Peyer's patch (tissue), 4 donors: ENCODE data around the gene SSR4.

Experiments used
- POLR2A ChIP-seq, 2 donors: fragments of 450-650 bp; IDR thresholded peaks; one replicate each; pipeline ENCODE4 v1.5.1; 2017; ENCODE audit warnings: antibody characterized with exemption in 2 of 2, mild to moderate bottlenecking in 2 of 2, moderate library complexity in 2 of 2
- TF ChIP-seq, protein P1 (sequence below), 6 experiments: fragments of 450-650 bp in 4 of 6; fragments of 200-600 bp in 2 of 6; sonication (generic) in 1 of 6; IDR thresholded peaks; one replicate each; pipeline ENCODE4 v1.5.1; 2017 to 2019; ENCODE audit warnings: antibody characterized with exemption in 6 of 6, mild to moderate bottlenecking in 3 of 6, moderate library complexity in 1 of 6

DNA sequence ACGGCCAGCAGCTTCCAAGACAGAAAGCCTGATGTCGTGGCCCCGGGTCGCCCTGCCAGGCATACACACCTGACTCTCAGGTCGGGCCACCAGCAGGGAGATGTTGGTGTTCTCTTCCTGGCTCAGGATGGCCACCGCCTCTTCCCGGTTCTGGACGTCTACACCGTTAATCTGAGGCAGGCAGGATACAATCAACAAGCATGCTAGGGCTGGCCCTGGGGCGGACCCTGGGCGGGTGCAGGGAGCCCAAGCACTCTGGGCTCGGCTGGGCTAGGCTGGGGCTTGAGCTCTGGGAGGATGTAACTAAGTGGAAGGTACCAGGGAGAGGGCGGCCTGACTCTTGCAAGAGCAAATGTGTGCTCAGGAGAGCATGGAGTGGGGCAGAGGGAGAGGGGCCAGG, 11.0 kb downstream of the SSR4 start:
- TF ChIP-seq, protein P1, sequence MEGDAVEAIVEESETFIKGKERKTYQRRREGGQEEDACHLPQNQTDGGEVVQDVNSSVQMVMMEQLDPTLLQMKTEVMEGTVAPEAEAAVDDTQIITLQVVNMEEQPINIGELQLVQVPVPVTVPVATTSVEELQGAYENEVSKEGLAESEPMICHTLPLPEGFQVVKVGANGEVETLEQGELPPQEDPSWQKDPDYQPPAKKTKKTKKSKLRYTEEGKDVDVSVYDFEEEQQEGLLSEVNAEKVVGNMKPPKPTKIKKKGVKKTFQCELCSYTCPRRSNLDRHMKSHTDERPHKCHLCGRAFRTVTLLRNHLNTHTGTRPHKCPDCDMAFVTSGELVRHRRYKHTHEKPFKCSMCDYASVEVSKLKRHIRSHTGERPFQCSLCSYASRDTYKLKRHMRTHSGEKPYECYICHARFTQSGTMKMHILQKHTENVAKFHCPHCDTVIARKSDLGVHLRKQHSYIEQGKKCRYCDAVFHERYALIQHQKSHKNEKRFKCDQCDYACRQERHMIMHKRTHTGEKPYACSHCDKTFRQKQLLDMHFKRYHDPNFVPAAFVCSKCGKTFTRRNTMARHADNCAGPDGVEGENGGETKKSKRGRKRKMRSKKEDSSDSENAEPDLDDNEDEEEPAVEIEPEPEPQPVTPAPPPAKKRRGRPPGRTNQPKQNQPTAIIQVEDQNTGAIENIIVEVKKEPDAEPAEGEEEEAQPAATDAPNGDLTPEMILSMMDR (IDR thresholded peaks at IDR 0.05) = no peak
- TF ChIP-seq POLR2A (IDR thresholded peaks at IDR 0.05) = no peak
